HepG2 (cell line): ENCODE data around the gene CSRNP3. TPM values are rescaled to one million over a fixed set of nuclear protein-coding genes. Genes with fewer than 3 reads are reported as not detected.

Source experiments
- ATAC-seq: fragments of 200-7000 bp; cut with Tn5 transposase; 3 replicates; pipeline ENCODE4 v1.9.1; 2020; ENCODE audit warnings: mild to moderate bottlenecking, moderate library complexity
- BruUV-seq: library from RNA; stranded (reverse); fragments of 400-500 nt; replicated peaks from 2 replicates; lab custom pipeline; 2021; lab: Mats Ljungman, UMichigan
- CTCF ChIA-PET: fragments of 300-600 bp; formaldehyde crosslinking; extraction: SDS; loops from one replicate; lab custom pipeline; 2021; ENCODE audit warnings: low total read pairs, inconsistent platforms, low intra/inter-chr PET ratio; lab: Yijun Ruan, JAX
- POLR2A ChIA-PET: fragments of 350-600 bp; sonication (Branson Sonifier 250); formaldehyde crosslinking; loops from one replicate; lab custom pipeline; 2020; ENCODE audit warnings: antibody characterized with exemption, inconsistent platforms; lab: Yijun Ruan, JAX
- DNase-seq: peaks from one replicate; pipeline ENCODE4 v3.0.0-alpha.2; 2015; ENCODE audit warnings: low spot score
- FAIRE-seq: peaks from 3 replicates; lab custom pipeline; 2011; peaks lifted over from hg19 to GRCh38; lab: Jason Lieb, UNC
- H2AFZ ChIP-seq: one replicate; pipeline ENCODE4 v1.6.1; 2011; ENCODE audit warnings: low read length, inconsistent platforms
- H3K27ac ChIP-seq: fragments of 300-600 bp; 3 replicates; pipeline ENCODE4 v1.8.0; 2011; ENCODE audit warnings: mixed run types, mild to moderate bottlenecking, mixed read lengths, low read length, inconsistent platforms; ENCODE audit not compliant: insufficient read depth; ENCODE audit errors: extremely low read length
- H3K27me3 ChIP-seq, 2 experiments: fragments of 200-600 bp in 1 of 2; 2 replicates in 1 of 2; 3 replicates in 1 of 2; pipeline versions ENCODE4 v1.6.0 to v1.8.0; 2011; ENCODE audit warnings: low read length in 2 of 2, mild to moderate bottlenecking in 2 of 2, moderate library complexity in 2 of 2, inconsistent platforms in 1 of 2; ENCODE audit not compliant: insufficient read depth in 2 of 2, control insufficient read depth in 1 of 2
- H3K36me3 ChIP-seq, 2 experiments: fragments of 200-600 bp in 1 of 2; replicated peaks in 1 of 2; 2 replicates in 1 of 2; 3 replicates in 1 of 2; pipeline versions ENCODE4 v1.5.1 to v1.8.0; 2011; ENCODE audit warnings: low read length in 2 of 2, inconsistent platforms in 1 of 2; ENCODE audit not compliant: insufficient read depth in 2 of 2, control insufficient read depth in 1 of 2
- H3K4me1 ChIP-seq: 2 replicates; pipeline ENCODE4 v1.5.1; 2012; ENCODE audit warnings: low read length, inconsistent platforms; ENCODE audit not compliant: insufficient read depth
- H3K4me2 ChIP-seq: 2 replicates; pipeline ENCODE4 v1.6.0; 2011; ENCODE audit warnings: low read depth, low read length, inconsistent platforms
- H3K4me3 ChIP-seq, 3 experiments: fragments of 200-600 bp in 1 of 3; sonication (generic), shearing (Covaris generic) in 1 of 3; replicated peaks in 1 of 3; 2 replicates each; pipeline ENCODE4 v1.5.1; 2011 to 2016; ENCODE audit warnings: low read length in 3 of 3, inconsistent platforms in 2 of 3, low read depth in 2 of 3, mild to moderate bottlenecking in 2 of 3, control low read depth in 1 of 3, mixed read lengths in 1 of 3; ENCODE audit not compliant: insufficient read depth in 1 of 3
- H3K79me2 ChIP-seq: one replicate; pipeline ENCODE4 v1.6.1; 2011; ENCODE audit warnings: low read length, inconsistent platforms; ENCODE audit not compliant: insufficient read depth
- H3K9ac ChIP-seq: 2 replicates; pipeline ENCODE4 v1.6.0; 2011; ENCODE audit warnings: mild to moderate bottlenecking, low read depth, low read length, inconsistent platforms; ENCODE audit not compliant: insufficient read depth
- H3K9me3 ChIP-seq: 2 replicates; pipeline ENCODE4 v1.5.1; 2012; ENCODE audit warnings: mild to moderate bottlenecking, low read length
- H4K20me1 ChIP-seq: 2 replicates; pipeline ENCODE4 v1.6.0; 2011; ENCODE audit warnings: inconsistent platforms, mild to moderate bottlenecking, low read length, moderate library complexity; ENCODE audit not compliant: insufficient read depth
- HHEX ChIP-seq: IDR thresholded peaks from 2 replicates; pipeline ENCODE4 v1.6.1; 2016; ENCODE audit warnings: control low read depth
- JUN ChIP-seq: sonication (generic); formaldehyde crosslinking; IDR thresholded peaks from 2 replicates; pipeline ENCODE4 v1.4.0; 2020; ENCODE audit warnings: mild to moderate bottlenecking, missing genetic modification reagents
- KDM1A ChIP-seq: IDR thresholded peaks from 2 replicates; pipeline ENCODE4 v1.6.1; 2016; ENCODE audit warnings: missing compliant biosample characterization
- KLF6 ChIP-seq: IDR thresholded peaks from 2 replicates; pipeline ENCODE4 v1.8.0; 2016; ENCODE audit warnings: missing biosample characterization, missing genetic modification reagents
- NFKB2 ChIP-seq: sonication (generic); formaldehyde crosslinking; IDR thresholded peaks from 2 replicates; pipeline ENCODE4 v1.4.0; 2020; ENCODE audit warnings: missing genetic modification reagents, borderline replicate concordance
- PHF20 ChIP-seq: sonication (generic); formaldehyde crosslinking; IDR thresholded peaks from 2 replicates; pipeline ENCODE4 v1.5.0; 2020; ENCODE audit warnings: mild to moderate bottlenecking, missing genetic modification reagents
- SALL2 ChIP-seq: sonication (generic); formaldehyde crosslinking; IDR thresholded peaks from 2 replicates; pipeline ENCODE4 v1.8.1; 2023; ENCODE audit warnings: mild to moderate bottlenecking, missing genetic modification reagents, inconsistent platforms
- SMARCC2 ChIP-seq: fragments of 450-650 bp; IDR thresholded peaks from 2 replicates; pipeline ENCODE4 v1.6.1; 2017; ENCODE audit warnings: antibody characterized with exemption, mild to moderate bottlenecking
- SOX5 ChIP-seq: IDR thresholded peaks from 2 replicates; pipeline ENCODE4 v1.6.1; 2016; ENCODE audit warnings: borderline replicate concordance
- ZNF33B ChIP-seq: sonication (generic); formaldehyde crosslinking; IDR thresholded peaks from 2 replicates; pipeline ENCODE4 v1.5.1; 2020; ENCODE audit warnings: mild to moderate bottlenecking, missing genetic modification reagents
- ZNF720 ChIP-seq: sonication (generic); formaldehyde crosslinking; IDR thresholded peaks from 2 replicates; pipeline ENCODE4 v1.4.0; 2020; ENCODE audit warnings: missing genetic modification reagents
- ZNF781 ChIP-seq: sonication (generic); formaldehyde crosslinking; IDR thresholded peaks from 2 replicates; pipeline ENCODE4 v1.5.1; 2020; ENCODE audit warnings: borderline replicate concordance, mild to moderate bottlenecking, missing genetic modification reagents; ENCODE audit errors: not compliant biosample characterization
- WGBS: methylation state at CpG from one replicate; pipeline ENCODE4 v1.1.6; 2017; ENCODE audit warnings: low lambda C conversion rate; 5-methylcytosine and 5-hydroxymethylcytosine counted together
- in situ Hi-C: cut with HindIII; loops from 2 replicates; pipeline ENCODE4 v1.10.0; 2017; ENCODE audit warnings: low pct_unique_long_range_greater_than_20kb; ENCODE audit not compliant: extremely low pct_ligation_motif_present
- intact Hi-C: fragments of 100-400 bp; cut with micrococcal nuclease; formaldehyde crosslinking; loops from one replicate; pipeline ENCODE4 v1.10.0; 2022; ENCODE audit not compliant: unreplicated experiment
- polyA plus RNA-seq, 8 experiments: library from polyadenylated mRNA; depleted of rRNA in 3 of 8; stranded (reverse) in 7 of 8; unstranded in 1 of 8; fragments of >200 nt; fragmentation: Illumina TruSeq in 4 of 8; extraction: Trizol in 4 of 8; gene quantifications; 2 replicates each; pipeline versions ENCODE4 v1.2.1 to v1.2.3, GENCODE V29; 2011 to 2016; ENCODE audit warnings: low read depth in 4 of 8, missing spikeins in 1 of 8, mixed read lengths in 1 of 8; ENCODE audit not compliant: insufficient read depth in 1 of 8
- total RNA-seq, 5 experiments: library from RNA; depleted of rRNA; stranded (reverse); fragments of >200 nt; fragmentation: Illumina TruSeq; extraction: Trizol; gene quantifications; 2 replicates each; pipeline ENCODE4 v1.2.3, GENCODE V29; 2016; ENCODE audit warnings: low read depth in 1 of 5
- TF ChIP-seq, protein P1 (sequence below): sonication (generic); formaldehyde crosslinking; IDR thresholded peaks from 2 replicates; pipeline ENCODE4 v1.8.1; 2023; ENCODE audit warnings: mild to moderate bottlenecking, missing genetic modification reagents
- TF ChIP-seq, protein P2 (sequence below): fragments of 450-650 bp; IDR thresholded peaks from 2 replicates; pipeline ENCODE4 v1.6.1; 2017; ENCODE audit warnings: mild to moderate bottlenecking
- TF ChIP-seq, protein P3 (sequence below): sonication (generic); formaldehyde crosslinking; IDR thresholded peaks from 2 replicates; pipeline ENCODE4 v1.4.0; 2020; ENCODE audit warnings: mild to moderate bottlenecking, missing genetic modification reagents

The CSRNP3 gene
- total and polyA plus RNA-seq, 2 of the 13 experiments (the other 11 are each of a cell fraction or from before 2014, with no cell fraction given): not detected

DNA sequence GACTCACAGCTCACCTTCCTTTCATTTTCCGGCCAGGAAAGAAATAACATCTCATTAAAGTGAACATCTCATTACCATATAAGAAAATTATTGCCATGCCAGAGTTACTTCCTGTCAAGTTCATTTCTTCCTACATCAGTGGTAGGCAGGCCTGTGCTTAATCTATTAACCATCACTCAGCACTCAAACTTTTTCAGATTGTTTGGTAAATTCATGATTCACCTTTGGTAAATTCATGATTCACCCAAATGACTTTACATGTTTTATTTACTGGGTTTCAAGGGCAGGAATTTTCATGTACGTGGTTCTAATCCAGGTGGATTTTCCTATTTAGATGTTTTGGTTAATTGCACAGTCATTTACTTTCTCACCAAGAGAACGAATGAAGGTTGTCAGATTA lies 116.5 kb downstream of the CSRNP3 start:
- ChIA-PET CTCF (no interaction called here), POLR2A (no interaction called here)
- BruUV-seq: no TSS peak
- no peak overlapping the region for H3K4me3 ChIP-seq
- no peaks in the 10 kb centered on the region; the same call in 1 of the 2 replicates for H3K4me1 ChIP-seq
- no peaks in the 10 kb centered on the region for H4K20me1 ChIP-seq
- intact Hi-C loops (no loop called here), in situ Hi-C loops (no loop called here)
- no peaks in the 10 kb centered on the region for H3K9me3 ChIP-seq
- H3K27me3 ChIP-seq: no peaks in the 10 kb centered on the region
- H3K9ac ChIP-seq: no peak overlapping the region
- DNase-seq: no peak
- no peak overlapping the region for H3K27ac ChIP-seq
- no peak overlapping the region for H3K4me2 ChIP-seq
- no peaks in the 10 kb centered on the region for H3K36me3 ChIP-seq
- no peak for TF ChIP-seq ZNF781 (CRISPR knock-in tag)
- ATAC-seq: no peak
- no peaks in the 10 kb centered on the region for H3K79me2 ChIP-seq
- no peak for FAIRE-seq
- H2AFZ ChIP-seq: no peak overlapping the region
- 16% methylated on average over 3 of the region's 3 CpGs for WGBS

DNA sequence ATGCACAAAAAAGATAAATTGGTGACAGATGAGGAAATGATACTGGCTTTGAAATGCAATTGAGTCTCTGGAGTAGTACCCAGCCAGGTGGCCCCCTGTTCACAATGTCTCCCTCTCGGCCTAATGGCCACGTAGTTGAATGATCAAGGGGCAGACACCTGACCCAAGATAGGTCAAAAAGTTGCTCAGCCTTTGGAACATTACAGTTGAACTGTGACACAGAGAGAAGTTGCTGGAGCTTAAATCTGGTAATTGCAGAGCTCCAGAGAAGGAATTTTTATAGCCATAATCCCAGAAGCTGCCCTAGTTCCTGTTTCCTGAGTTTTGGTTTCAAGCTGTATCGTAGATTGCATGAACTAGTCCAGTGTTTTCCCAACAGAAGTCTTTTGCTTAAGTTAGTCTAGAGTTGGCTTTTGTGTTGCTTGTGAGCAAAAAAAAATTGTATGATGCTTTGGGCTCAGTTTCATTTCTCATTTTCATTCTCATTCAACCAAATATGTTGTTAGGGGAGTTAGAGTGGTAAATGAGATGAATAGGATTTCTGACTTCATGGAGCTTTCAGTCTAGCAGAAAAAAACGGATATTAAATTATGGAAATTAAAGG lies 117.9 kb downstream of the CSRNP3 start:
- WGBS: 8% methylated on average over 4 of the region's 4 CpGs
- H4K20me1 ChIP-seq: no peaks in the 10 kb centered on the region
- H3K4me2 ChIP-seq: no peak overlapping the region
- H3K9ac ChIP-seq: no peak overlapping the region
- H3K4me1 ChIP-seq: no peaks in the 10 kb centered on the region; the same call in 1 of the 2 replicates
- no peak overlapping the region for H3K27ac ChIP-seq
- ATAC-seq (no peak), DNase-seq (no peak), FAIRE-seq (no peak)
- H3K4me3 ChIP-seq: no peak overlapping the region
- intact Hi-C loops: no loop called here
- no peaks in the 10 kb centered on the region for H3K27me3 ChIP-seq
- POLR2A ChIA-PET: no interaction called here
- no peaks in the 10 kb centered on the region for H3K36me3 ChIP-seq
- in situ Hi-C loops: no loop called here
- no peak overlapping the region for H2AFZ ChIP-seq
- CTCF ChIA-PET: no interaction called here
- BruUV-seq: no TSS peak
- H3K79me2 ChIP-seq: no peaks in the 10 kb centered on the region
- H3K9me3 ChIP-seq: no peaks in the 10 kb centered on the region; the same call in 1 of the 2 replicates
- TF ChIP-seq KDM1A (CRISPR knock-in tag) (no peak), SMARCC2 (no peak), SALL2 (CRISPR knock-in tag) (no peak), ZNF33B (no peak), JUN (CRISPR knock-in tag) (no peak), NFKB2 (no peak), ZNF720 (CRISPR knock-in tag) (no peak), HHEX (CRISPR knock-in tag) (no peak), KLF6 (no peak), SOX5 (CRISPR knock-in tag) (no peak), PHF20 (no peak)
- TF ChIP-seq, protein P1, sequence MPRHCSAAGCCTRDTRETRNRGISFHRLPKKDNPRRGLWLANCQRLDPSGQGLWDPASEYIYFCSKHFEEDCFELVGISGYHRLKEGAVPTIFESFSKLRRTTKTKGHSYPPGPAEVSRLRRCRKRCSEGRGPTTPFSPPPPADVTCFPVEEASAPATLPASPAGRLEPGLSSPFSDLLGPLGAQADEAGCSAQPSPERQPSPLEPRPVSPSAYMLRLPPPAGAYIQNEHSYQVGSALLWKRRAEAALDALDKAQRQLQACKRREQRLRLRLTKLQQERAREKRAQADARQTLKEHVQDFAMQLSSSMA (CRISPR knock-in tag): no peak
- TF ChIP-seq, protein P2, sequence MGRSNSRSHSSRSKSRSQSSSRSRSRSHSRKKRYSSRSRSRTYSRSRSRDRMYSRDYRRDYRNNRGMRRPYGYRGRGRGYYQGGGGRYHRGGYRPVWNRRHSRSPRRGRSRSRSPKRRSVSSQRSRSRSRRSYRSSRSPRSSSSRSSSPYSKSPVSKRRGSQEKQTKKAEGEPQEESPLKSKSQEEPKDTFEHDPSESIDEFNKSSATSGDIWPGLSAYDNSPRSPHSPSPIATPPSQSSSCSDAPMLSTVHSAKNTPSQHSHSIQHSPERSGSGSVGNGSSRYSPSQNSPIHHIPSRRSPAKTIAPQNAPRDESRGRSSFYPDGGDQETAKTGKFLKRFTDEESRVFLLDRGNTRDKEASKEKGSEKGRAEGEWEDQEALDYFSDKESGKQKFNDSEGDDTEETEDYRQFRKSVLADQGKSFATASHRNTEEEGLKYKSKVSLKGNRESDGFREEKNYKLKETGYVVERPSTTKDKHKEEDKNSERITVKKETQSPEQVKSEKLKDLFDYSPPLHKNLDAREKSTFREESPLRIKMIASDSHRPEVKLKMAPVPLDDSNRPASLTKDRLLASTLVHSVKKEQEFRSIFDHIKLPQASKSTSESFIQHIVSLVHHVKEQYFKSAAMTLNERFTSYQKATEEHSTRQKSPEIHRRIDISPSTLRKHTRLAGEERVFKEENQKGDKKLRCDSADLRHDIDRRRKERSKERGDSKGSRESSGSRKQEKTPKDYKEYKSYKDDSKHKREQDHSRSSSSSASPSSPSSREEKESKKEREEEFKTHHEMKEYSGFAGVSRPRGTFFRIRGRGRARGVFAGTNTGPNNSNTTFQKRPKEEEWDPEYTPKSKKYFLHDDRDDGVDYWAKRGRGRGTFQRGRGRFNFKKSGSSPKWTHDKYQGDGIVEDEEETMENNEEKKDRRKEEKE: no peak
- TF ChIP-seq, protein P3, sequence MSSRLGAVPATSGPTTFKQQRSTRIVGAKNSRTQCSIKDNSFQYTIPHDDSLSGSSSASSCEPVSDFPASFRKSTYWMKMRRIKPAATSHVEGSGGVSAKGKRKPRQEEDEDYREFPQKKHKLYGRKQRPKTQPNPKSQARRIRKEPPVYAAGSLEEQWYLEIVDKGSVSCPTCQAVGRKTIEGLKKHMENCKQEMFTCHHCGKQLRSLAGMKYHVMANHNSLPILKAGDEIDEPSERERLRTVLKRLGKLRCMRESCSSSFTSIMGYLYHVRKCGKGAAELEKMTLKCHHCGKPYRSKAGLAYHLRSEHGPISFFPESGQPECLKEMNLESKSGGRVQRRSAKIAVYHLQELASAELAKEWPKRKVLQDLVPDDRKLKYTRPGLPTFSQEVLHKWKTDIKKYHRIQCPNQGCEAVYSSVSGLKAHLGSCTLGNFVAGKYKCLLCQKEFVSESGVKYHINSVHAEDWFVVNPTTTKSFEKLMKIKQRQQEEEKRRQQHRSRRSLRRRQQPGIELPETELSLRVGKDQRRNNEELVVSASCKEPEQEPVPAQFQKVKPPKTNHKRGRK (CRISPR knock-in tag): no peak
